Brain microvascular endothelial cell (primary cell): ENCODE measurements around the gene ZNF211.

Experiments used
- DNase-seq: peaks from one replicate; pipeline ENCODE4 v3.0.0-alpha.2; 2020
- H3K27ac ChIP-seq: fragments of 250-450 bp; sonication (Bioruptor Pico); 2 replicates; pipeline ENCODE4 v1.5.1; 2020; ENCODE audit warnings: mild to moderate bottlenecking, moderate library complexity
- H3K27me3 ChIP-seq: fragments of 250-450 bp; sonication (Bioruptor Pico); replicated peaks from 2 replicates; pipeline ENCODE4 v1.5.1; 2020; ENCODE audit warnings: mild to moderate bottlenecking
- H3K36me3 ChIP-seq: fragments of 250-450 bp; sonication (Bioruptor Pico); replicated peaks from 2 replicates; pipeline ENCODE4 v1.5.1; 2020; ENCODE audit warnings: mild to moderate bottlenecking
- H3K4me3 ChIP-seq: 2 replicates; pipeline ENCODE4 v1.5.1; 2011; ENCODE audit warnings: low read depth, mild to moderate bottlenecking, control low read depth, low read length, moderate library complexity
- CTCF ChIP-seq: IDR thresholded peaks from 2 replicates; pipeline ENCODE4 v1.5.1; 2011; ENCODE audit warnings: low read depth, mild to moderate bottlenecking, moderate library complexity, low read length, control low read depth, inconsistent platforms; ENCODE audit errors: missing control alignments
- in situ Hi-C: cut with HindIII; loops from 2 replicates; pipeline ENCODE4 v1.10.0; 2017; ENCODE audit warnings: low sequenced_read_pairs, low pct_ligation_motif_present

Gene ZNF211

GRCh38 chr19:57606931-57607330, 26.0 kb upstream of the ZNF211 start:
- Histone ChIP-seq H3K27me3 (no peaks in the 10 kb centered on the region), H3K4me3 (no peak overlapping the region), H3K27ac (no peak overlapping the region), H3K36me3 (peaks cover 16% of the 10 kb centered on the region)
- no peak for DNase-seq
- TF ChIP-seq CTCF, result no peak
- in situ Hi-C loops, result no loop called here

- in situ Hi-C loops, result no loop called here
- no peak for DNase-seq
- H3K27me3 ChIP-seq, result no peaks in the 10 kb centered on the region
- no peak overlapping the region for H3K4me3 ChIP-seq
- no peak for TF ChIP-seq CTCF
- peaks cover 12% of the 10 kb centered on the region for H3K36me3 ChIP-seq
- H3K27ac ChIP-seq, result no peak overlapping the region
These were observed 21.9 kb upstream of the ZNF211 start for GRCh38 chr19:57611113-57611512.

- TF ChIP-seq CTCF, result peak; percentile 39
- in situ Hi-C loops, result no loop called here
- peak within 1 kb of the TSS; percentile 97 for H3K4me3 ChIP-seq
- H3K27ac ChIP-seq, result peak within 1 kb of the TSS; percentile 39
- H3K36me3 ChIP-seq, result peaks cover 27% of the 10 kb centered on the region
- H3K27me3 ChIP-seq, result no peaks in the 10 kb centered on the region
- DNase-seq, result peak; percentile 82
These were observed 18.8 kb upstream of the ZNF211 start, which contains the start of gene ZNF134 for GRCh38 chr19:57613941-57614743. Gene ZNF134 (plus strand): TSS chr19:57614242. CDS start chr19:57619469, 5,227 bp downstream.

- H3K36me3 ChIP-seq, result peaks cover 39% of the 10 kb centered on the region
- H3K27me3 ChIP-seq, result no peaks in the 10 kb centered on the region
- H3K27ac ChIP-seq, result no peak overlapping the region
- in situ Hi-C loops, result no loop called here
- H3K4me3 ChIP-seq, result peak overlapping the region; percentile 97
- no peak for DNase-seq
- no peak for TF ChIP-seq CTCF
These were observed 17.6 kb upstream of the ZNF211 start for GRCh38 chr19:57615346-57615745.

- in situ Hi-C loops, result no loop called here
- Histone ChIP-seq H3K36me3 (peaks cover 67% of the 10 kb centered on the region), H3K27me3 (no peaks in the 10 kb centered on the region), H3K4me3 (no peak overlapping the region), H3K27ac (no peak overlapping the region)
- DNase-seq, result no peak
- TF ChIP-seq CTCF, result no peak
These were observed 12.2 kb upstream of the ZNF211 start for GRCh38 chr19:57620673-57621348.
